Measurements from ENCODE around the gene OTOP3. TPM values are rescaled to one million over a fixed set of nuclear protein-coding genes. Genes with fewer than 3 reads are reported as not detected.

Gene OTOP3, protein sequence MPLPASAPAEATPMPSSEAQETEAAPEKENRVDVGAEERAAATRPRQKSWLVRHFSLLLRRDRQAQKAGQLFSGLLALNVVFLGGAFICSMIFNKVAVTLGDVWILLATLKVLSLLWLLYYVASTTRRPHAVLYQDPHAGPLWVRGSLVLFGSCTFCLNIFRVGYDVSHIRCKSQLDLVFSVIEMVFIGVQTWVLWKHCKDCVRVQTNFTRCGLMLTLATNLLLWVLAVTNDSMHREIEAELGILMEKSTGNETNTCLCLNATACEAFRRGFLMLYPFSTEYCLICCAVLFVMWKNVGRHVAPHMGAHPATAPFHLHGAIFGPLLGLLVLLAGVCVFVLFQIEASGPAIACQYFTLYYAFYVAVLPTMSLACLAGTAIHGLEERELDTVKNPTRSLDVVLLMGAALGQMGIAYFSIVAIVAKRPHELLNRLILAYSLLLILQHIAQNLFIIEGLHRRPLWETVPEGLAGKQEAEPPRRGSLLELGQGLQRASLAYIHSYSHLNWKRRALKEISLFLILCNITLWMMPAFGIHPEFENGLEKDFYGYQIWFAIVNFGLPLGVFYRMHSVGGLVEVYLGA
- polyA plus RNA-seq (2013, experiment 1 of 2) = not detected
- polyA plus RNA-seq (2013, experiment 2 of 2) = not detected

DNA sequence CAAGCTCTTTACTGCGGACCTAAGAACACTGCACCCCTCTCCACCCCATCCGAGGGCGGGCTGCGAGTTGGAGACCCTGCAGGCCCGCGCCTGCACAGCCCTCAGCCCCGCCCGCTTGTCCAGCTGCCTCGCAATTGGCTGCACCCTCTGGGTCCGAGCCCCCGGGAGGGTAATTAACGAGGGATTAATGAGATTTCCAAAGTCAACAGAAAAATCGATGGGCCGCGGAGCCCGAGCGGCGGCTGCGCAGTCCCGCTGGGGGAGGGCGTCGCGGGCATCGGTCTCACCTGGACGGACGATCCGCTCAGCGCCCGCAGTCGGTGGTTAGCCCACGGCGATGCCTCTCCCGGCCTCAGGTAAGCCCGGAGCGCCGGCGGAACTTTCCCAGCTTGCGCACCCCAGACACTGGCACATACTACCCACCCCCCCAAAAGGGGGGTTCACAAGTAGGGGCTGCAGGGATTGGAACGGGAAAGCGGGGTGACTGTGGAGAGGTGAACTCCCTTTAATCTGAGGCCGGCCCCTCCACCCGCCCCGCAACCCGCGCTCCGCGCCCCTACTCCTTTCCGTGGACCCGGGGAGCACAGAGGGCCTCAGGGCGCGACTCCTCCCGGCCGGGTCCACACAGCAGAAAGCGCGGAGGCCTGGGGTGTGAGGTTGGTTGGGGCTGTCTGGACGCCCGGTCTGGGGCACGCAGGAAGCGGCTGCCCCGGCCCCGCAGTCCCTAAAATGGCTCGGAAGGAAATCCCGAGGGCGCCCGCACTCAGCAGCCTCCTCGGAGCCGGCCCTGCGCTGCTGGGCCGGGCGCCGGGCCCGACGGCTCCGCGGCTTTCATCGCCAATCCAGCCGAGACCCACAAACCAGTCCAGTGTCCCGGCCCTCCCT is at the start of gene OTOP3:
Gene OTOP3 (plus strand): TSS at position 314 of the 885 bp plus-strand sequence. CDS start 24 bp downstream, at position 338.
- Histone ChIP-seq H3K9ac (ENCODE audit: low read depth, low read length) (no peak within 1 kb of the TSS), H3K4me3 (ENCODE audit: low read length) (peak within 1 kb of the TSS; percentile 44), H3K36me3 (ENCODE audit: insufficient read depth, low read length) (no peaks in the 10 kb centered on the region), H3K4me1 (ENCODE audit: insufficient read depth, low read length) (no peaks in the 10 kb centered on the region), H3K27me3 (ENCODE audit: insufficient read depth, low read length) (peaks cover 82% of the 10 kb centered on the region), H3K9me3 (ENCODE audit: insufficient read depth, low read depth, low read length) (no peaks in the 10 kb centered on the region), H3K27ac (ENCODE audit: low read depth, low read length) (no peak within 1 kb of the TSS)
- 6% methylated on average over 78 of the region's 78 CpGs for WGBS

DNA sequence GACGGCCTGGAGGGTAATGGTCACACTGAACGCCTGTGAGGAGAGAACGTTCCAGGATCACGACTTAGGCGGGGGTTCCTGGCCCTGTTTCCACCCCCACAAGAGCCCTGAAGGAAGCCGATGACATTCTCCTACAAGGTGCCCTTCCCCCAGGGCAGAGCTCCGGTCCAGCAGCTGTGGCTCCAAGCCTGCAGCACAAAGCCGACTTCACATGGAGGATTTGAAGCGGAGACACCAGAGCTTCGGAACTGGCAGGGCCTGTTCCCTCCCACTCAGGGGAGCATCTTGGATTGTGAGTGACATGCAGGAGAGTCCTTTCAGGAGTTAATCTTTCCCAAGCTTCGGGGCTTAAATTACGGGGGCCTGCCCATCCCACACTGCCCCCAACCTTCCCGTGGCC is 47.2 kb upstream of the OTOP3 start:
- no peak overlapping the region for H3K27ac ChIP-seq (ENCODE audit: low read depth, low read length)
- WGBS = 77% methylated on average over 13 of the region's 13 CpGs
- no peaks in the 10 kb centered on the region for H3K9me3 ChIP-seq (ENCODE audit: insufficient read depth, low read depth, low read length)
- peaks cover 33% of the 10 kb centered on the region for H3K27me3 ChIP-seq (ENCODE audit: insufficient read depth, low read length)
- no peak overlapping the region for H3K4me3 ChIP-seq (ENCODE audit: low read length)
- no peaks in the 10 kb centered on the region for H3K4me1 ChIP-seq (ENCODE audit: insufficient read depth, low read length)
- no peaks in the 10 kb centered on the region for H3K36me3 ChIP-seq (ENCODE audit: insufficient read depth, low read length)
- H3K9ac ChIP-seq (ENCODE audit: low read depth, low read length) = no peak overlapping the region

DNA sequence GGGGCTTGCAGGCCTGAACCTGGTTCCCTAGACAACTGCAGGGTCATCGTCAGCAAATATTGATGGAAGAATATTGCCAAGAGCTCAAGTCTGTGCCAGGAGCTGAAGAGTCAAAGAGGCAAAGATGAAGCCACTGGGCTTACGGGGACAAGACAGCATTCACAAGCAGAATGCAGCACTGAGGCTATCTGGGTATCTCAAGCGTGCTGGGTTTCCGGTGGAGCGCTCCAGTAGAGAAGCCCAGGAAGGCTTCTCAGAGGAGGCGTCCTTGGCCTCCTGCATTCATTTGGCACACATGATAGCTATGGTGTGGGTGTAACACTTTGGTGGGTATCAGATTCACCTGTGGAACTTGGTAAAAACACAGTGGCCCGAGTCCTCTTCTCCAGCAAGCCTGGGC is 45.1 kb upstream of the OTOP3 start:
- no peaks in the 10 kb centered on the region for H3K9me3 ChIP-seq (ENCODE audit: insufficient read depth, low read depth, low read length)
- 95% methylated on average over 7 of the region's 7 CpGs for WGBS
- no peaks in the 10 kb centered on the region for H3K4me1 ChIP-seq (ENCODE audit: insufficient read depth, low read length)
- H3K36me3 ChIP-seq (ENCODE audit: insufficient read depth, low read length) = no peaks in the 10 kb centered on the region
- H3K27me3 ChIP-seq (ENCODE audit: insufficient read depth, low read length) = peaks cover 53% of the 10 kb centered on the region
- H3K4me3 ChIP-seq (ENCODE audit: low read length) = no peak overlapping the region
- no peak overlapping the region for H3K27ac ChIP-seq (ENCODE audit: low read depth, low read length)
- H3K9ac ChIP-seq (ENCODE audit: low read depth, low read length) = no peak overlapping the region

DNA sequence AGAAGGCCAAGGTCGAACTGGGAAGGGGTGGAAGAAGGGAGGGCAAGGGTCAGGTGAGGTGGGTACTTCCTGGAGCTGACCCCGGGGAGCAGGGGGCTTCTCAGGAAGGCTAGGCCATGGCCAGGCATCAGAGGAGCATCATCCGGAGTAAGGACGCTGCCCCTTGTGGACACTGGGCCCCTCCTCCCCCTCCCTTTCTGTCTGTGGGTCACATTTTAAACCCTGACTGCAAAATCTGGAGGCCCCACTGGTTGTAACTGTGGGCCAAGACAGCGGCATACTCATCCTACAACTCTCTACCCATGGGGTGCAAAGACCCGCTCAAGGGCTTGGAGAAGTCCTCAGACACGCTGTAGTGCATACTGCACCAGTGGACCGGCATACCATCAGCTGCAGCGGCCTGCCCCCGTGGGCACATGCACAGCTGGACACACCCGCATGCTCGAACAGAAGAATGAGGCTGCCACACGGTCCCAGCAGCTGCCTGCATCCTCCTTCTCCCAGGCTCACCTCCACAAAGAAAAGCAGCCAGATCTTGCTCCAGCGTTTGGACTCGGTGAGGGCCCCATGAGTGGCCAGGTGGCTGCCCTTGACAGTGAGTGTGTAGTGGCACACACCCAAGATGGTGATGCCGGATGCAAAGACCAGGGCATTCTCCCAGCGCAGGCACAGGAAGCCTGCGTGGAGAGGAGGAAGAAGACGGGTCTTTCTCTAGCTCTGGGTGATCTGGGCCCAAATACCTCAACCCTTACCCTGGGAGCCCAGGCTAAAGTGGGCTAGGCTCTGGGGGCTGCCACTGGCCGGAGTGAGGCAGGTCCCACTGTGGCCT is 43.5 kb upstream of the OTOP3 start:
- H3K27me3 ChIP-seq (ENCODE audit: insufficient read depth, low read length) = peaks cover 65% of the 10 kb centered on the region
- H3K9me3 ChIP-seq (ENCODE audit: insufficient read depth, low read depth, low read length) = no peaks in the 10 kb centered on the region
- WGBS = 86% methylated on average over 20 of the region's 20 CpGs
- no peaks in the 10 kb centered on the region for H3K36me3 ChIP-seq (ENCODE audit: insufficient read depth, low read length)
- no peaks in the 10 kb centered on the region for H3K4me1 ChIP-seq (ENCODE audit: insufficient read depth, low read length)
- H3K4me3 ChIP-seq (ENCODE audit: low read length) = peak overlapping the region; percentile 64; the same call in 1 of the 2 replicates
- H3K9ac ChIP-seq (ENCODE audit: low read depth, low read length) = no peak overlapping the region
- H3K27ac ChIP-seq (ENCODE audit: low read depth, low read length) = no peak overlapping the region

DNA sequence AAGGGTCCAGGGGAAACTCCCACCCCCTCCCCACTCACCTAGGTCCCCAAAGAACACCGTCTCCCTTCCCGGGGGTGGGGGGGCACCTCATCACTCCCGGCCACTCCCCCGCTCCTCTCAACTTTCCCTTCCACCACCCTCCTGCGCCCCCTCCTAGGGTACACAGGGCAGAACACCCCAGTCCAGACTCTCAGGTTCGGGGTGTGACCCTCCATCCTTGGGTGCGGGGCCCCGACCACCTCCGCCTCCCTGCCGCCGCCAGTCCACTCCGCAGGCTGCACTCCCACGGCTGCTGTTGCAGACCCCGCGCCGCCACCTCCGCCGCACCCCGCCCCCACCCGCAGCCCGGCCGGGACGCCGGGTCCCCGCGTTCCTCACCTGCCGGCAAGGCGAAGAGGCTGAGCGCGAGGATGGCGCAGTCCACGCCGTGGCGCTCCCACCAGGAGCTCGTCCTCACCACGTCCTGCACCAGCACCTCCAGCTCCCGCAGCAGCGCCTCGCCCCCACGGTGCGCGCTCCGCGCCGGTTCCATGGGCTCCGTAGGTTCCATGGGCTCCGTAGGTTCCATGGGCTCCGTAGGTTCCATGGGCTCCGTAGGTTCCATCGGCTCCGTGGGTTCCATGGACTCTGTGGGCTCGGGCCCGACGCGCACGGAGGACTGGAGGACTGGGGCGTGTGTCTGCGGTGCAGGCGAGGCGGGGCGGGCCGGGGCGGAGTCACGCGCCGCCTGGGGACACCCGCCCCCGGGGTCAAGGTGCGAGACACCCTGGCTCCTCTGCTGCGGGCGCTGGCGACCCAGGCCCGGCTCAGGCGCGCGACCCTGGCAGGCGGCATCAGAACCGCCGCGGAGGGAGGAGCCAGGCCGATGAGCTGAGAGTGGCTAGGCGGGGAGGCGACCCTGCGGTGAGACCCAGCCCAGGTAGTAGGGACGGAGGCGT is 42.5 kb upstream of the OTOP3 start, which contains the start of gene FADS6:
Gene FADS6 (minus strand): TSS at position 660 of the 938 bp plus-strand sequence. CDS start 38 bp downstream, at position 622.
- peaks cover 70% of the 10 kb centered on the region for H3K27me3 ChIP-seq (ENCODE audit: insufficient read depth, low read length)
- no peaks in the 10 kb centered on the region for H3K9me3 ChIP-seq (ENCODE audit: insufficient read depth, low read depth, low read length)
- H3K36me3 ChIP-seq (ENCODE audit: insufficient read depth, low read length) = no peaks in the 10 kb centered on the region
- no peaks in the 10 kb centered on the region for H3K4me1 ChIP-seq (ENCODE audit: insufficient read depth, low read length)
- 7% methylated on average over 86 of the region's 86 CpGs for WGBS
- H3K4me3 ChIP-seq (ENCODE audit: low read length) = peak within 1 kb of the TSS; percentile 64
- no peak within 1 kb of the TSS for H3K27ac ChIP-seq (ENCODE audit: low read depth, low read length)
- no peak within 1 kb of the TSS for H3K9ac ChIP-seq (ENCODE audit: low read depth, low read length)

DNA sequence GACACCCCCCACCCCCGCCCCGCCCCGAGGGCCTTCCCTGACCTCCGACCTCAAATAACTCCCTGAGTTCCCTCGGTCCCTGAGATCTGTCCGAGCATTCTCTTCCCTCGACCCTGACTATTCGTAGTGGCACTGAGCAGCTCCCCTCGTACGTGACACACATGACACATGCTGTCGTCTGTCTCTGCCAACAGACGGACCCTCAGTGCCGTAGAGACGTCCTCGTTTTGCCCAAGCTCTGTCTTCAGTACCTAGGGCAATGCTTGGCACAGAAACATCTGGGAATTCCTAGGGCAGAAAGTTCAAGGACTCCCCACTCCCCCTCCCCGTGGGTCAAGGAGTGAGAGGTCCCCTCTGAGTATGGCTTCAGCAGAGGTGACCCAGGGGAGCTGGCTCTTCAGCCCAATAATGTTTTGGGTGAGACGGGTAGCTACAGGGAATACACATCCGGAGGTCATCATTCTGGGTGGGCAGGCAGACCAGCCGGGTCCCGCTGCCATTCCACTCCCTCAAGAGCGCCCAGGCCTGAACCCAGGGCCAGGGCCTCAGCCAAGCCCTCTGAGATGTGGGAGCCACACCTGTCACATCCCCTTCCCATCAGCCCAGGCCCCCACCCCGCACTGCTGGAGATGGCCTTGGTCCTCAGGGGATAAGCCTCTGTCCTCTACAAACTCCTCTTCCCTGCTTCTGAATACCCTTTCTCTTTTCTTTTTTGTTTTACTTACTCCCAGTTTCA is 41.6 kb upstream of the OTOP3 start:
- Histone ChIP-seq H3K4me1 (ENCODE audit: insufficient read depth, low read length) (no peaks in the 10 kb centered on the region), H3K27ac (ENCODE audit: low read depth, low read length) (no peak overlapping the region), H3K36me3 (ENCODE audit: insufficient read depth, low read length) (no peaks in the 10 kb centered on the region), H3K4me3 (ENCODE audit: low read length) (peak overlapping the region; percentile 64), H3K9ac (ENCODE audit: low read depth, low read length) (no peak overlapping the region), H3K9me3 (ENCODE audit: insufficient read depth, low read depth, low read length) (no peaks in the 10 kb centered on the region), H3K27me3 (ENCODE audit: insufficient read depth, low read length) (peaks cover 70% of the 10 kb centered on the region)
- 39% methylated on average over 22 of the region's 22 CpGs for WGBS

DNA sequence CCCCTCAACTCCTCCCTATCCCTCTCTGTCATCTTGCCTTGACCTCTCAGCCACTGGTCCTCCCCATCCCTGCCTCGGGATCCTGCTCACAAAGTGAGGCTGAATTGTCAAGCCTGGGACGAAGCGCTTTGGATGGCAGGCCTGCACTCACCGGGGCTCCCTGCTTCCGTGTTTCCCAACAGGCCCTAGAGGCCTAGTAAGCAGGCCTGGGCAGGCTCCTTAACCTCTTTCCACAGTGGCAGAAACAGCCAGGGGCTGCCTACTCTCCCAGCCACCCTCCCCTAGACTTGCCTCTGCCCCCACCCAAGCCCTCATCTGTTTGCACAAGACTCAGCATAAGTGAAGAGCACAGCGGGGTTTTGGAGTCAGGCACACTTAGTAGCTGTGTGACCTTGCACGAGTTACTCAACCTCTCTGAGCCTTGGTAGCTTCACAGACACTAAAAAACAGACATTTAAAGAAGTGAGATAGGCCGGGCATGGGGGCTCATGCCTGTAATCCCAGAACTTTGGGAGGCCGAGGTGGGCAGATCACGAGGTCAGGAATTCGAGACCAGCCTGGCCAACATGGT is 37.2 kb upstream of the OTOP3 start:
- no peaks in the 10 kb centered on the region for H3K4me1 ChIP-seq (ENCODE audit: insufficient read depth, low read length)
- H3K27me3 ChIP-seq (ENCODE audit: insufficient read depth, low read length) = peaks cover 37% of the 10 kb centered on the region
- no peaks in the 10 kb centered on the region for H3K9me3 ChIP-seq (ENCODE audit: insufficient read depth, low read depth, low read length)
- 81% methylated on average over 11 of the region's 11 CpGs for WGBS
- no peak overlapping the region for H3K27ac ChIP-seq (ENCODE audit: low read depth, low read length)
- no peak overlapping the region for H3K4me3 ChIP-seq (ENCODE audit: low read length)
- no peaks in the 10 kb centered on the region for H3K36me3 ChIP-seq (ENCODE audit: insufficient read depth, low read length)
- no peak overlapping the region for H3K9ac ChIP-seq (ENCODE audit: low read depth, low read length)

DNA sequence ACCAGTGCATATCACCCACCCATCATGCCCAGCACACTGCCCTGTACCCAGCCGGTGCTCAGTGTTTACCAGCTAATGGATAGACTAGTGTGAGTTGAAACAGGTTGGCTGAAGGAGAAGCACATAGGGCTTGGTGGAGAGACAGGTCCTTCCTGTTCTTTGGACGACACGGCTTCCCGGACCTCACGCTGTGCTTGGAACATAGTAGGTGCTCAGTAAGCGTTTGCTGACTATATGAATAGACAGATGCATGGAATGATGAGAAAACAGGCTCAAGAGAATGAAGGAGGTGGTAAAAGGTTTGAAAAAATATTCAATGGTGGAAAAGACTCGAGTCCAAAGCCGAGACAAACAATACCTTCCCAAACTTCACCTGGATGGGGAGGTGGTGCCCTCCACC is 35.5 kb upstream of the OTOP3 start:
- peaks cover 19% of the 10 kb centered on the region for H3K27me3 ChIP-seq (ENCODE audit: insufficient read depth, low read length)
- H3K4me1 ChIP-seq (ENCODE audit: insufficient read depth, low read length) = no peaks in the 10 kb centered on the region
- H3K4me3 ChIP-seq (ENCODE audit: low read length) = no peak overlapping the region
- WGBS = 89% methylated on average over 7 of the region's 8 CpGs
- H3K9ac ChIP-seq (ENCODE audit: low read depth, low read length) = no peak overlapping the region
- no peaks in the 10 kb centered on the region for H3K9me3 ChIP-seq (ENCODE audit: insufficient read depth, low read depth, low read length)
- no peak overlapping the region for H3K27ac ChIP-seq (ENCODE audit: low read depth, low read length)
- H3K36me3 ChIP-seq (ENCODE audit: insufficient read depth, low read length) = no peaks in the 10 kb centered on the region

All from HUES64 (cell line).